Posterior vena cava (tissue), 2 donors: ENCODE data around the gene RPS6KA2. TPM values are rescaled to one million over a fixed set of nuclear protein-coding genes. Genes with fewer than 3 reads are reported as not detected.

ENCODE experiments used
- DNase-seq: peaks from one replicate; pipeline ENCODE4 v3.0.0-alpha.2; 2020; ENCODE audit warnings: low spot score
- intact Hi-C, 2 donors: fragments of 100-400 bp; cut with DNase I; formaldehyde crosslinking; loops; one replicate each; pipeline versions ENCODE4 v1.14.1 to v1.14.2; 2022 to 2023
- total RNA-seq, 2 donors: library from RNA; stranded (reverse); fragmentation: NEBNext Ultra II Directional; extraction: Animal tissue kit (Norgen Biotek cat#: 25700); gene quantifications; one replicate each; pipeline ENCODE4 v1.2.1, GENCODE V29; 2021
- donor health status: DM: yes; HTN: yes; CAD: no.
- donor health status: DM: yes; HTN: yes; CAD: no.

The RPS6KA2 gene
- total RNA-seq, 2 donors from 2014 or later: 34.0 to 43.4 TPM

DNA sequence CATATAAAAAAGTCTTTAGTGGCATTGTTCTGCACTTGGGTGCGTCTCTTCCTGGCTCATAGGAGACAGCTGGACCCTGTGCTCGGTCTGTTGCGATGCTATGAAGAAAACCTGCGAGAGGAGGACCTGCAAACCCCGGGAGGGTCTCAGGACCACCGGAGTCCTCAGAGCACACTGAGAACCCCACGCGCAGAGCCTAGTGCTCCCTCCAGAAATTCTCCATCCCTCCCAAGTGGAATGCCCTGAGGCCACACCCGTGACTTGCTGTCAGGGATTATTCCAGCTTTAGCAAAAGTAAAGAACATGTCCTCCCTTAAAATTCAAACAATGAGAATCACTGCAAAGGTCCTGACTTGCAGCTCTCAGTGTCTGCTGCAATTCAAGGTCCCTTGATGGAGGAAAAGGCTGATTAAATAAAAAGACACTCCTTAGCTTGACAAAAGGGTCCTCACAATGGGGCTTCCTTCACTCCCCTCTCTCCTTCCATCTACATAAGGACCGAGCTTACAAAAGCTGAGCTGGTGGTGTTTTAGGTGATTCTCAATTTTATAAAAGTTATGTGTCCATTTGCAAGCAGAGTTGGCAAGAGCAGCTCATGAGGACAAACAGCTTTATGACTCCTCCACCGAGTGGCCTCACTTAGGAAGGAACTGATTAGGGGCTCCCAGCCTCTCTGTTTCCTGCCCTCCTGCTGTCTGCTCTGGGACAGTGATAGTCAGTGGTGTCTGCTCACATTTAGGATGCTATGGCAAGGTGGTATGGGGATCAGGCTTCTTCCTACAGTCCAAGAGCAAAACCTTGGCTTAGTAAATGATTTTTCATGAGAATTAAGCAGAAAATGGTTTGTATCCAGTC is 137.5 kb downstream of the RPS6KA2 start:
- DNase-seq: peak; percentile 56
- intact Hi-C loops: no loop called here

DNA sequence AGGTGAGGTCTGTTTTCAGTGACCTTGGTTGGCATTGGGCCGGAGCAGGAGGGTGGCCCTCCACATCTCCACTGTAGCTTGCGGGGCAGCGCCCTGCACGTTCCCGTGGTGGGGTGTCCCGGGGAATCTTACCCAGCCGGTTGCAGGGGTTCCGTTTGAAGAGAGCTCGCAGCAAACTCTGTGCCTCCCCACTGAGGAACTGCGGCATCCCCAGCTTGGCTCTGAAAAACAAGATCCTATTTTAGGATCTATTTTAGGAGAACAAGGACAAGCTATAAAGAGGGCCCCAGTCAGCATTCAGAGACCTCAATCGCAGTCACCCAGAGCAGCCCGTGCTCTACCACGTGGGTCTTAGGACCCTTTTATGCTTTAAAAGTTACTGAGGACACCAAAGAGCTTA is 138.3 kb downstream of the RPS6KA2 start:
- intact Hi-C loops: no loop called here
- DNase-seq: peak; percentile 69

DNA sequence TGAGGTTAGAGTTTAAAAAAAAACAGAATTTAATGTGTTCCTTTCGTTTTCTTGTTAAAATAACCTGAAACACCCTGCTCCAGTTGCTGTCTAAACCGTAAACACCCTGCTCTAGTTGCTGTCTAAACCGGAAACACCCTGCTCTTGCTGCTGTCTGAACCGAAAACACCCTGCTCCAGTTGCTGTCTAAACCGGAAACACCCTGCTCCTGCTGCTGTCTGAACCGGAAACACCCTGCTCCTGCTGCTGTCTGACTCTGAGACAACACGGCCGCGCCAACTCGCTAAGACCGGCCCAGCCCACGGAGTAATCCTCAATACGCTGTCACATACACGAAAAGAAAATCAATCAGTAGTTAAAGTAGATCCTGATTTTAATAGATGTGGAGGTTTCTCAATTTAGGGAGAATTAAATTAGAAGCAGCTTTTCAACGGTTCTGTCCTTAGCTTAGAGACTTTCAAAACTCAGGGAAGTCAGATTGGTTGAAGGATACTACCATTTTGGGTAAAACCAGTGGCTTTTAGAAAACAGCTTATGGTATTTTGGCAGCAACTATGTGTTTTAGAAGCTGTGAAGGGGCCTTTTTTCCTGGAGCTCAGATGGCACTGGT is 138.9 kb downstream of the RPS6KA2 start:
- peak; percentile 86 for DNase-seq
- intact Hi-C loops: no loop called here

DNA sequence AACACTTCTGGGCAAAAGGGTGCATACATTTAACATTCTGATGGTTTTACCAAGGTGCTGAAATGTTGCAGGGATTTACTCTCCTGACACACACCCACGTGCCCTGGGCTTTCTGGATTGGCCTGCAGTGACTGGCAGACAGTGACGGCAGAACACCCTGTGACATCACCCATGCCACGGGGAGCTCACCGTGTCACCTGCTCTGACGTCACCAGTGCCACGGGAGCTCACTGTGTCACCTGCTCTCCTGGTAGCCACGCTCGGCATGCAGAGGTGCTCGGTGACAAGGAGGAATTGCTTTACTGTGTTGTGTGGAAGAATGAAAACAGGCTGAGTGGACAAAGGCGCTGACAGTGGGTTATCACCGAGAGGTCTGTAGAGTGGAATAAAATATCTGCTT is 139.9 kb downstream of the RPS6KA2 start:
- DNase-seq: peak; percentile 68
- intact Hi-C loops: no loop called here

DNA sequence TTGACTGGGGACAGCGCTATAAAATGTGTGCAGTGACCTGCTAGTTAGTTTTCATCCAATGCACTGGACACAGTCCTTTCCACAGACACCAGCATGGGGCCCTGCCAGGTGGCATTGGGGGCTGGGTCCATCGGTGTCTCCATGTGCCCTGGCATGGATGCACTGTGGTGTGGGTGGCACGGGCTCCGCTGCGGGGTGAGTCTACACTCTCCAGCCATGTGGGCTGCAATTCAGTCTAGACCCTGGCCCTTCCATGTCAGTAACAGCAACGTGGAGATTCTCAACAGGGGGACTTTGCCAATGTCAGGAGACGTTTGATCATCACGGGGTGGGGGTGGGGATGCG is 140.5 kb downstream of the RPS6KA2 start:
- DNase-seq: peak; percentile 38

DNA sequence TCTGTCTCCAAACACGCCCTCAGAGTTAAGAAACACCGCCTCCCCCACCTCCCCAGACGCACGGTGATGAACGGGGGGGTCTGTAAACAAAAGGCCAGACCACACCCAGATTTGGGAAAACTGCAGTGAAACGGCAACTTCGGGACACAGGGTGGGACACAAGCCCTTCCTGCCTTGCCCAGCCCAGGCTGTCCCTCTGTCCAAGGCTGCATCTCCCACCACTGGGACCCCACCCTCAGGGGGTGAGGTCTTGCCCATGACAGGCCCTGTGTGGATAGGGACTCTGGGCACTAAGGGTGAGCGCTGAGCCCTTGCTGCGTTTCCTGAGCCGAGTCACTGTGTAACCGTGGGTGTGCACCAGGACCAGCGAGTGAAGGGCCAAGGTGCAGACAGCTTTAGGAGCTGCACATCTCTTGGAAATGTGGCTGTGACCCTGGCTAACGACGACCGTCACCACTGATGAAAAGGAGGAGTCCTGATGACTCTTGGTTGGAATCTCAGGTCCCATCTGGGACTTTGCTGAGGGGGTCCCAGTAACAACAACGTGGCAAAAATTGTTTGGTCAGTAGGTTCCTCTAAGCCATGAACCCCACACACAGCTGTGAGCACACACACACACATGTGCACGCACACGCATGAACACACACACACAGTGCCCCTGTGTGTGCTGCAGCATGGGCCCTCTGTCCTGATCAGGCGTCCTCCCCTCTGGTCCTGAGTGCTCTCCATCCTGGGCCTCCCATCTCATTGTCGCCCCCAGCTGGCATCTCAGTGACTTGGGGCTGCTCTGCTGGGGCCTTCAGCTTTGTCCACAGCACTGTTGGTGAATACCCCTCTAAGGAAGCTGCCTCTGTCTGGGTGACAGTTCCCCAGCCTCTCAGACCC is 141.2 kb downstream of the RPS6KA2 start:
- peak; percentile 70 for DNase-seq
- intact Hi-C loops: no loop called here

More for the DNA sequence above, 140.5 kb downstream of the RPS6KA2 start:
- intact Hi-C loops: no loop called here

DNA sequence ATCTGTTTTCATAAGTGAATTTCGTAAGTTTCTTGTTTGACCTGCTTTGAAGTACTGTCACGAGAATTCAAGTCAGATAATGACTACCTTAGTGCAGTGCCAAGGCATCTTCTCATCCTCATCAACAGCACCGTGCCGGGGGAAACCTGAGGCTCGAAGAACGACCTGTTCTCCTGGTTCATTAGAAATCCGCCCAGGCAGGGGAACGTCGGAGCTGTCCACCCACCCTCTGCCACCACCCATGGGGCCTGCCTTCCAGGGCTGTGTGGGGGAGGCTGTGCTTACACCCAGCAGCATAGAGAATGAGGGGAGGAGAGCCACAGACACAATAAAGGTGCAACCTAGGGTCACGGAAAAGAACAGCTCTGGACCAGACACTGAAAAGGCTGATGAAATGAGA is 142.2 kb downstream of the RPS6KA2 start:
- peak; percentile 73 for DNase-seq

DNA sequence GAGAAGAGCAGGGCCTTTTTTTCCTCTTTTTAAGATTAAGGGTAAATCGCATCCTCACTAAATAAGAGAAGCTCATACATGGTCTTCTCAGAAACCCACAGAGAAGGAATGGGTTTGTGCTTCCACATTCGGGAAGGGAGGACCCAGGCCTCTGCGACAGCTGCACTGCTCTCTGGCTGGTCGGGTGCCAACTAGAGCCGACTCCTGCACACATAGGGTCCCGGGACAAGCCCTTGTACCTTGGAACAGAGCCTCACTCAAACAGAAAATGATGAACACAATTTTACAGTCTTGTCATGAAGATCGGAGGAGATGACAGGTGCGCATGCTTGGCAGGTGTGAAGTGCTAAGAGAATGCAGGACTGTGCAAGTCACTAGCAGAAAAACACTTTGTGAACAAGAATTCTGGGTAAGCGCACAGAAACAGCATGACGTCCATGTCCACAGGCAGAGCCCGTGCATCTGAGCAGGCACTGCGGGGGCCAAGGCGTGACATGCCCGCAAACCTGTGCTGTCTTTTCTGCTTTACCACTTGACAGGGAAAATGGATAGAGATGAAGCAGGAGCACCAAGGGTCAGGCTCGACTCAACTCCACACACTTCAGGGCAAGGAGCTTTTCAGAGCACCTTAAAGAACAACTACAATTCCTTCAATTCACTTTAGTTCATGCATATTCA is 143.3 kb downstream of the RPS6KA2 start:
- intact Hi-C loops: no loop called here
- DNase-seq: no peak

More for the DNA sequence above, 142.2 kb downstream of the RPS6KA2 start:
- intact Hi-C loops: no loop called here

DNA sequence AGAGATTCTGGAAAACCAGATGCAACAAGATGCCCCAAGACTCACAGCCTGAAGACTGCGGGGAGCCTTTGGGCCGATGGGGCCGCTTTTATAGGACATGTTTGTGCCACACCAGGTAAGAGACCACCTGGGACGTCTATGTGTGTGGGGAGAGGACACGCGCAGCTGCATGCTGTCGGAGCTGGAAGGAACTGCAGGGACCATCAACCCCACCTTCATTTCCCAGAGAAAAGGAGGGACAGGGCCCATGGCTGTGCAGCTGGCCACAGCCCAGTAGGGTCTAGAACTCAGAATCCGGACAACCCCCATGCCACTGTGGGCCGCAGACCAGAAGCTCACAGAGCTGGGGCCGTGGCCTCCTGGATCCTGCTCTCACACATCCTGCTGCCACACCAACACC is 144.0 kb downstream of the RPS6KA2 start:
- no peak for DNase-seq
- intact Hi-C loops: no loop called here

DNA sequence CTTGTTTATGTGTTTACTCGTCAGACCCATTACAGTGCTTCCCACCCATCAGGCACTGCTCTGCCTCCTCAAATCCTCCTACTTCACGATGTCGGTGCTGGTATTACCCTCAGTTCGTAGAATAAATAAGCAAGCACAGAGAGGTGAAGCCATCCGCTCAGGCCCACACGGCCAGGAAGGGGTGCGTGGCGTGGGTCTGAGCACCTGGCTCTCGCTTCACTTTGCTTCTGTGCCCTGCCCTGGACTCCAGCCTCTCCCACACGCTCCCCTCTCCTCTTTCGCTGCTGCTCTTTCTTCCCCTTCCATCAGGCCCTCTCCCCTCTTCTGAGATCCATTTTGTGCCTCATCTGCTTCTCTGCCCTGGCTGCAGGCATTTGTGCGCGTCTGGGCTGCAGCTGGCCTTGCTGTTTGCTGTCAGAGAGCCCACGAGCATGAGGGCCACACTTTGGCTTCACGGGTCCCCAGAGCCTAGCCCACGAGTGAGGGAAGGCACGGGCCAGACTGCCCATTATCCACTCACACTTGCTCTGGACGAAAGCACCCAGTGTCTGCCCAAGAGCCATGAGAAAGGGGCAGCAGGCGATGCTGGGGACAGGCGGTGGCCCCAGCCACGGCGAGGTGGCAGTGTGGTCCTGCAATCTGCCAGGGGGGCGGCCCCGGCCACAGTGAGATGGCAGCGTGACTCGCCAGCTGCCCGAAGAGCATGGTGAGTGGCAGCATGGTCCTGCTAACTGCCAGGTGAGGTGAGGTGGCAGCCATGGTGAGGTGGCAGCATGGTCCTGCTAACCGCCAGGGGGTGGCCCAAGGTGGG is 148.1 kb downstream of the RPS6KA2 start:
- intact Hi-C loops: no loop called here

DNA sequence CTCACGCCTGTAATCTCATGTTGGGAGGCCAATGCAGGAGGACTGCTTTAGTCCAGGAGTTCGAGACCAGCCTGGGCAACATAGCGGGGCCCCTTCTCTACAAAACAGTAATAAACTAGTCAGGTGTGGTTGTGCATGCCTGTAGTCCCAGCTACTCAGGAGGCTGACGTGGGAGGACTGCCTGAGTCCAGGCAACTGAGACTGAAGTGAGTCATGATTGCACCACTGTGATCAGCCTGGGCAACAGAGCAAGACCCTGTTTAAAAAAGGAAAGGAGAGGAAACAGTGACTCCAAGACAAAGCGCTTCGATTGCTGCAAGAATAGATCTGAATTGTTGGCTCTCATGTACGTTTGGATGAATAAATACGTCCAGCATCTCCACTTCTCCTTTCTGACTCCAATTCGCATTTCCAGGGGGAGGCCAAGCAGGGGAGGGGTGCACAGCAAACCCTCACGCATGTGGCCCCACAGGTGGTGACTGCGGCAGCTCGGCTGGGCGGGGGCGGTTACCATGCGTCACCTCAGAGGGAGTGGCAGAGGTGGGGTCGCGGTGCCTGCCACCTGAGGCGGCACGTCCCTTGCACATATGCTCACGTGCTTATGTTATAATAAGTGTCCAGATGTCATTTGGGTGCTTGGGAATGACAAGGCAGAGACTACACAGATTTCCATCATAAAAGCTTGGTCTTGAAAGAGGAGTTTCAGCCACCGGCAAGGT is 149.2 kb downstream of the RPS6KA2 start:
- intact Hi-C loops: no loop called here
- DNase-seq: peak; percentile 74

More for the DNA sequence above, 148.1 kb downstream of the RPS6KA2 start:
- peak; percentile 75 for DNase-seq

DNA sequence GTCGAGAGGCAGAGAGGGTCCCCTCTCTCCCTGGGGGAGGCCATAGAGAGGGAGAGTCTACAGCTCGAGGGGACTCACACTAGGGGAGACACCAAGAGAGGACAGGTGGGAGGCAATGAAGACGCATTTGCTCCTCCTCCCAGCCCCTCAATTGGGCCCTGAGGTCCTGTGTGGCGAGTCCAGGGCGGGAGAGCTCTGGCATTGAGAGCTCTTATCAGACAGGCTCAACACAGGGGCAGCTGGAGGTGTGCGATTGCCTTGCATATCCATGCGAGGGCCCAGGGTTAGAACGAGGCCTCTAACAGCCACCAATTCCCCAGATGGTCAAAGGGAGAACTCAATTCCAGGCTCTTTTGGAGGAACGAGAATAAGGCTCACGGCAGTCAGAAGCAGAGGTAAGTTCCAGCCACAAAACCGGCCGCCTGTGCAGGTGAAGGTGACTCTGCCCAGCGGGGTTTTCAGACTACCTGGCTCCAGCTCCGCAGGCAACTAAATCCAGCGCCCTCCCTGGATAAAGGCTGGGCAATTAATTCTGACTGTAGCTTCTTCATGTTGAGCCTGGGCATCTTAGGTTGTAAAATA is 150.3 kb downstream of the RPS6KA2 start:
- intact Hi-C loops: no loop called here

DNA sequence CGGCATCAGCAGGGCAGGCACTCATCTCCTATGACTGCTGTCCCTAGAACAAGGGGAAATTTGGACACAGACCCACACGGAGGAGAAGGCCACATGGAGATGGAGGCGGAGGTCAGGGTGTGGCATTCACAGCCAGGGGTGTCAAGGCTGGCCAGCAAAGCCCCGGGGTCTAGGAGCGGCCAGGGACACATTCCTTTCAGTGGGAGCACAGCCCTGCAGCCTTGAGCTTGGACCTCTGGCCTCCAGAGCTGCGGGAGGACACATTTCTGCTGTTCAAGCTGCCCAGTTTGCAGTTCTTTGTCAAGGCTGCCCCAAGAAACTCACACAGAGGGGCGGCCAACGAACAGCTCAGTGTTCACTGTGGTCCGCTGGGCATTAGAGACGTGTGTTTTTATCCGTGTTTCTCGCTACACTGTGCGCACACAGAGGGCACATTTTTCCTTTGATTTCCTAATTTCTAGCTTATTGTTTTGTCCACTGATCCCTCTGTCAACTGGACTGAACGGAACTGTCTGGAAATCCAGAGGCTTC is 150.9 kb downstream of the RPS6KA2 start:
- DNase-seq: peak; percentile 51
- intact Hi-C loops: no loop called here

More for the DNA sequence above, 150.3 kb downstream of the RPS6KA2 start:
- DNase-seq: peak; percentile 52

DNA sequence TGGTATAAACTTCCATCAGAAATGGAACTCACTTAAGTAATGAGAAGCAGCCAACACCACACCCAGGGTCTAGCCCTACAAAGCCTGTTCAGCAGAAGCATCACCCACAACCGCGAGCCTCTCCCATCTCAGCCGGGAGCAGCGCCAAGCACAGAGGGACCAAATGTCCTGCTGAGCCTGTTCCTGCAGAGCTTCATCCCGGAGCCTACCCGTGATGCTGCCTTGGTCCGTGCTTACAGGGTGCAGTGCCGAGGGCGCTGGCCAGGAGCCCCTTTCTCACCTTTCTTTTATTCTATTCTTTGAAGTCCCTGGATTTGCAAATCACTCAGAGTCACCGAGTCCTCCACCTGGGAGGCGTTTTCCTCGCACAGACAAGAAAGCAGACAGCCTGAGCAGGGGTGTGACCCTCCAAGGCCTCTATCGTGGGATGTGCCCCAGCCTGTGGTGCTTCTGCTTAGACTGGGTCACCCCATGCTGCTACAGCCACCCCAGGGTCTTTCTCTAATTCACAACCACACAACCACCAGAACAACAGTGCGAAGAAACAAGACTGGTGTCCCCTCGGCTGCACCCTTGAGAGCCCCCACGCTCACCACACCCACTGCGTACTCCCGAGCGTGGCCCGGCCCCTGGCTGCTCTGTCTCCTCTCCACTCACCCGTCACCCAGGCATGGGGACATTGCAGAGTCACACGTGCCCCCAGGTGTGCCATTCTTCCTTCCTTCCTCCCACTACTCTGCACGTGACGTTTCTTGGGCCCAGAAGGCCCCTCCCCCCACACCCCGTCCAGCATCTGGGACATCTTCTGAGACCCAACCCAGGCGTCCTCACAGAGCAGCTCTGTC is 152.1 kb downstream of the RPS6KA2 start:
- intact Hi-C loops: no loop called here
- peak; percentile 58 for DNase-seq

DNA sequence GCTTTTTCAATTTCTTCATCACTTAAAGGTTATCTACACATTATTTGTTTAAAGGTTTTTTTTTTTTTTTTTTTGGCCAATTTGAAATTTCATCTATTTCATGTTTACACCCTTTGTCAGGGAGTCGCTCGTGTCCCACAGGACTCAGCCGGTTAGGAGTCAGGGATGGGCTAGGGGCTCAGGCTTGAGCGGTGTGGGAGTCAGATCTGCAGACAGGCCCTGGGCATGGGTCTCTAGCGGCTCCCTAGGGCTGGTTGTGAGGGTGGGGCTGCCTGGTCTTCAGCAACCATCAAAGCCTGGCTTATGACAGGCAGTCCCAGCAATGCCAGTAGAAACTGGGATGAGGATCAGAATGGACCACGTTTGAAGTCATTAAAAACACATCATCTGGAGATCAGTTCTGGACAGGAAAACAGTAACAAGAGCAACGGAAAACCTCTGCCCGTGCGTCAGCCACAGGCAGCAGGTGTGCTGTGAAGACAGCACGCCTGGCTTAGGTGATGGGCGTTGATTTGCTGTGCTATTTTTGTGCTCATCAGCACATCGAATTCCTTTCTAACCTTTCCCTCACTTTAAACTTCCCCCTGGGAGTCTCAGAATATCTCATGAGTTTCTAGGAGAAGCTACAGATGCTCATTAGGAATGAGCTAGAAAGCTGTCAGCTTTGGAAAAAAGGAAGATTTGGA is 153.0 kb downstream of the RPS6KA2 start:
- intact Hi-C loops: no loop called here
- peak; percentile 52 for DNase-seq

DNA sequence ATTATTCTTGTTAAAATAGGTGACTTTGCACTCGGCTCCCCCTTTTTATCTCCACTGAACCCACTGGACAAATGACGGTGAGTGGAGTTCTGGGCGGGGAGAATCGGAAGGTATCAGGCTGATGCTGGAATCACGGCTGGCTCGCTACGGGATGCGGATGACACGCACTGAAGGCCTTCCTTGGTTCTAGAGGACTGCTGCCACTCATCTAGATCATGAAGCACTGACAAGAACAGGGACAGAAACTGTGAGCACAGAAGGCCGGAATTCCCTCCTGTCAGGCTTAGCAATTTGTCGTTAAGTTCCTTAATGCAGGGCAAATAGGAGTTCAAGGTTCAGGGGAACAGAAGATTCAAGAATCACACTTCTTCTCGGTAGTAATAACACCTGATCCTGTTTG is 154.4 kb downstream of the RPS6KA2 start:
- no peak for DNase-seq
- intact Hi-C loops: no loop called here
